PC-9 (cell line): Measurements from ENCODE around the gene RAF1.

ENCODE experiments used
- CTCF ChIP-seq: fragments of 200-600 bp; sonication (generic); conservative IDR thresholded peaks from 2 replicates; pipeline ENCODE4 v1.6.1; 2017; ENCODE audit warnings: mixed run types, antibody characterized with exemption, mild to moderate bottlenecking, moderate library complexity
- EZH2 ChIP-seq: fragments of 200-600 bp; sonication (generic); IDR thresholded peaks from 2 replicates; pipeline ENCODE4 v1.8.0; 2017; ENCODE audit warnings: antibody characterized with exemption, low read depth

- TF ChIP-seq CTCF (no peak), EZH2 (no peak)
Observed at GRCh38 chr3:12659316-12660015, 4.5 kb downstream of the RAF1 start.
